ENCODE data around the gene ZNF784. TPM values are rescaled to one million over a fixed set of nuclear protein-coding genes. Genes with fewer than 3 reads are reported as not detected.

The ZNF784 gene
- total and polyA plus RNA-seq, 2 of the 13 experiments (the other 11 are each of a cell fraction or from before 2014, with no cell fraction given): 4.1 to 4.2 TPM

- TF ChIP-seq, protein P1, sequence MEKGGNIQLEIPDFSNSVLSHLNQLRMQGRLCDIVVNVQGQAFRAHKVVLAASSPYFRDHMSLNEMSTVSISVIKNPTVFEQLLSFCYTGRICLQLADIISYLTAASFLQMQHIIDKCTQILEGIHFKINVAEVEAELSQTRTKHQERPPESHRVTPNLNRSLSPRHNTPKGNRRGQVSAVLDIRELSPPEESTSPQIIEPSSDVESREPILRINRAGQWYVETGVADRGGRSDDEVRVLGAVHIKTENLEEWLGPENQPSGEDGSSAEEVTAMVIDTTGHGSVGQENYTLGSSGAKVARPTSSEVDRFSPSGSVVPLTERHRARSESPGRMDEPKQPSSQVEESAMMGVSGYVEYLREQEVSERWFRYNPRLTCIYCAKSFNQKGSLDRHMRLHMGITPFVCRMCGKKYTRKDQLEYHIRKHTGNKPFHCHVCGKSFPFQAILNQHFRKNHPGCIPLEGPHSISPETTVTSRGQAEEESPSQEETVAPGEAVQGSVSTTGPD (CRISPR knock-in tag; IDR thresholded peaks at IDR 0.05): no peak
- TF ChIP-seq EEA1 (CRISPR knock-in tag; IDR thresholded peaks at IDR 0.05; ENCODE audit: borderline replicate concordance) (no peak; the same call in 1 of the 2 replicates), JUNB (CRISPR knock-in tag; IDR thresholded peaks at IDR 0.05; ENCODE audit: borderline replicate concordance) (no peak), EZH2 (conservative IDR thresholded peaks at IDR 0.05; ENCODE audit: low read depth, low read length) (no peak), TP53 (CRISPR knock-in tag; conservative IDR thresholded peaks at IDR 0.05) (no peak), MIER3 (CRISPR knock-in tag; IDR thresholded peaks at IDR 0.05; ENCODE audit: borderline replicate concordance) (no peak), PAX8 (CRISPR knock-in tag; IDR thresholded peaks at IDR 0.05; ENCODE audit: borderline replicate concordance) (no peak), FIP1L1 (IDR thresholded peaks at IDR 0.05; ENCODE audit: borderline replicate concordance, insufficient read depth, low read depth, low read length) (no peak), JDP2 (CRISPR knock-in tag; IDR thresholded peaks at IDR 0.05; ENCODE audit: borderline replicate concordance) (no peak), ZNF580 (CRISPR knock-in tag; IDR thresholded peaks at IDR 0.05; ENCODE audit: borderline replicate concordance, low read depth) (no peak), THAP11 (CRISPR knock-in tag; IDR thresholded peaks at IDR 0.05) (no peak), SP140L (CRISPR knock-in tag; IDR thresholded peaks at IDR 0.05; ENCODE audit: borderline replicate concordance) (no peak), STAT5B (CRISPR knock-in tag; IDR thresholded peaks at IDR 0.05) (no peak), ZNF644 (CRISPR knock-in tag; IDR thresholded peaks at IDR 0.05; ENCODE audit: low read depth) (no peak), TEAD3 (CRISPR knock-in tag; optimal IDR thresholded peaks at IDR 0.05; ENCODE audit: borderline replicate concordance) (peak; percentile 5), ZBTB7A (CRISPR knock-in tag; IDR thresholded peaks at IDR 0.05) (no peak), ZNF331 (CRISPR knock-in tag; IDR thresholded peaks at IDR 0.05) (0 out of 2 replicates have a peak, but pooled peaks have one; percentile 4), ZNF720 (CRISPR knock-in tag; IDR thresholded peaks at IDR 0.05) (0 out of 2 replicates have a peak, but pooled peaks have one; percentile 41), ZNF557 (CRISPR knock-in tag; IDR thresholded peaks at IDR 0.05) (no peak), ETV5 (CRISPR knock-in tag; IDR thresholded peaks at IDR 0.05; ENCODE audit: borderline replicate concordance) (no peak), ZNF253 (CRISPR knock-in tag; IDR thresholded peaks at IDR 0.05; ENCODE audit: borderline replicate concordance) (no peak)
- TF ChIP-seq, protein P2, sequence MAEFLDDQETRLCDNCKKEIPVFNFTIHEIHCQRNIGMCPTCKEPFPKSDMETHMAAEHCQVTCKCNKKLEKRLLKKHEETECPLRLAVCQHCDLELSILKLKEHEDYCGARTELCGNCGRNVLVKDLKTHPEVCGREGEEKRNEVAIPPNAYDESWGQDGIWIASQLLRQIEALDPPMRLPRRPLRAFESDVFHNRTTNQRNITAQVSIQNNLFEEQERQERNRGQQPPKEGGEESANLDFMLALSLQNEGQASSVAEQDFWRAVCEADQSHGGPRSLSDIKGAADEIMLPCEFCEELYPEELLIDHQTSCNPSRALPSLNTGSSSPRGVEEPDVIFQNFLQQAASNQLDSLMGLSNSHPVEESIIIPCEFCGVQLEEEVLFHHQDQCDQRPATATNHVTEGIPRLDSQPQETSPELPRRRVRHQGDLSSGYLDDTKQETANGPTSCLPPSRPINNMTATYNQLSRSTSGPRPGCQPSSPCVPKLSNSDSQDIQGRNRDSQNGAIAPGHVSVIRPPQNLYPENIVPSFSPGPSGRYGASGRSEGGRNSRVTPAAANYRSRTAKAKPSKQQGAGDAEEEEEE (CRISPR knock-in tag; IDR thresholded peaks at IDR 0.05; ENCODE audit: borderline replicate concordance): 0 out of 2 replicates have a peak, but pooled peaks have one; percentile 34
- TF ChIP-seq, protein P3, sequence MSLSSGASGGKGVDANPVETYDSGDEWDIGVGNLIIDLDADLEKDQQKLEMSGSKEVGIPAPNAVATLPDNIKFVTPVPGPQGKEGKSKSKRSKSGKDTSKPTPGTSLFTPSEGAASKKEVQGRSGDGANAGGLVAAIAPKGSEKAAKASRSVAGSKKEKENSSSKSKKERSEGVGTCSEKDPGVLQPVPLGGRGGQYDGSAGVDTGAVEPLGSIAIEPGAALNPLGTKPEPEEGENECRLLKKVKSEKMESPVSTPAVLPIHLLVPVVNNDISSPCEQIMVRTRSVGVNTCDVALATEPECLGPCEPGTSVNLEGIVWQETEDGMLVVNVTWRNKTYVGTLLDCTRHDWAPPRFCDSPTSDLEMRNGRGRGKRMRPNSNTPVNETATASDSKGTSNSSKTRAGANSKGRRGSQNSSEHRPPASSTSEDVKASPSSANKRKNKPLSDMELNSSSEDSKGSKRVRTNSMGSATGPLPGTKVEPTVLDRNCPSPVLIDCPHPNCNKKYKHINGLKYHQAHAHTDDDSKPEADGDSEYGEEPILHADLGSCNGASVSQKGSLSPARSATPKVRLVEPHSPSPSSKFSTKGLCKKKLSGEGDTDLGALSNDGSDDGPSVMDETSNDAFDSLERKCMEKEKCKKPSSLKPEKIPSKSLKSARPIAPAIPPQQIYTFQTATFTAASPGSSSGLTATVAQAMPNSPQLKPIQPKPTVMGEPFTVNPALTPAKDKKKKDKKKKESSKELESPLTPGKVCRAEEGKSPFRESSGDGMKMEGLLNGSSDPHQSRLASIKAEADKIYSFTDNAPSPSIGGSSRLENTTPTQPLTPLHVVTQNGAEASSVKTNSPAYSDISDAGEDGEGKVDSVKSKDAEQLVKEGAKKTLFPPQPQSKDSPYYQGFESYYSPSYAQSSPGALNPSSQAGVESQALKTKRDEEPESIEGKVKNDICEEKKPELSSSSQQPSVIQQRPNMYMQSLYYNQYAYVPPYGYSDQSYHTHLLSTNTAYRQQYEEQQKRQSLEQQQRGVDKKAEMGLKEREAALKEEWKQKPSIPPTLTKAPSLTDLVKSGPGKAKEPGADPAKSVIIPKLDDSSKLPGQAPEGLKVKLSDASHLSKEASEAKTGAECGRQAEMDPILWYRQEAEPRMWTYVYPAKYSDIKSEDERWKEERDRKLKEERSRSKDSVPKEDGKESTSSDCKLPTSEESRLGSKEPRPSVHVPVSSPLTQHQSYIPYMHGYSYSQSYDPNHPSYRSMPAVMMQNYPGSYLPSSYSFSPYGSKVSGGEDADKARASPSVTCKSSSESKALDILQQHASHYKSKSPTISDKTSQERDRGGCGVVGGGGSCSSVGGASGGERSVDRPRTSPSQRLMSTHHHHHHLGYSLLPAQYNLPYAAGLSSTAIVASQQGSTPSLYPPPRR (CRISPR knock-in tag; IDR thresholded peaks at IDR 0.05; ENCODE audit: borderline replicate concordance): no peak
Measured at GRCh38 chr19:55606471-55606787, 17.9 kb downstream of the ZNF784 start (continued).

Data from HepG2 (cell line).